HEK293T (cell line): ENCODE data around the gene RAPGEF1.
"Not testable (repeated sequence)": the region's sequence is repeated elsewhere in the genome, so short reads cannot be mapped to it uniquely, and the experiment has no call there.

Experiments used
- BHLHE40 ChIP-seq: fragments of 450-650 bp; IDR thresholded peaks from 2 replicates; pipeline ENCODE4 v1.6.1; 2016; ENCODE audit warnings: mild to moderate bottlenecking, moderate library complexity, borderline replicate concordance
- ELF4 ChIP-seq: fragments of 450-650 bp; IDR thresholded peaks from 2 replicates; pipeline ENCODE4 v1.6.1; 2017; ENCODE audit warnings: antibody characterized with exemption
- FOXA1 ChIP-seq: fragments of 450-650 bp; IDR thresholded peaks from 2 replicates; pipeline ENCODE4 v1.6.1; 2016; ENCODE audit warnings: mild to moderate bottlenecking
- FOXK2 ChIP-seq: fragments of 450-650 bp; IDR thresholded peaks from 2 replicates; pipeline ENCODE4 v1.6.1; 2016; ENCODE audit warnings: mild to moderate bottlenecking
- NFRKB ChIP-seq: fragments of 450-650 bp; IDR thresholded peaks from 2 replicates; pipeline ENCODE4 v1.6.1; 2016; ENCODE audit warnings: mild to moderate bottlenecking, moderate library complexity
- SP1 ChIP-seq: fragments of 450-650 bp; IDR thresholded peaks from 2 replicates; pipeline ENCODE4 v1.6.1; 2017
- SUZ12 ChIP-seq: fragments of 450-650 bp; IDR thresholded peaks from 2 replicates; pipeline ENCODE4 v1.6.1; 2016; ENCODE audit warnings: mild to moderate bottlenecking
- TARDBP ChIP-seq: fragments of 450-650 bp; IDR thresholded peaks from 2 replicates; pipeline ENCODE4 v1.6.1; 2016
- ZNF384 ChIP-seq: fragments of 450-650 bp; IDR thresholded peaks from 2 replicates; pipeline ENCODE4 v1.6.1; 2016

- not testable (repeated sequence) for TF ChIP-seq FOXK2, ZNF384, SP1, BHLHE40, TARDBP, ELF4, FOXA1, SUZ12, NFRKB
These were observed 30.7 kb downstream of the RAPGEF1 start for GRCh38 chr9:131709010-131709770.
